ENCODE measurements around the gene SFXN4. TPM values are rescaled to one million over a fixed set of nuclear protein-coding genes. Genes with fewer than 3 reads are reported as not detected.

The SFXN4 gene
- 49.1 and 58.2 TPM in 2 replicates for total RNA-seq (2011; cell fraction: chromatin; rRNA removed; ENCODE audit: low replicate concordance)
- 49.6 and 51.9 TPM in 2 replicates for total RNA-seq (2011; cell fraction: nucleolus; rRNA removed)
- total RNA-seq (2011; cell fraction: nucleoplasm; rRNA removed): 56.2 and 59.0 TPM in 2 replicates
- total RNA-seq (2014; rRNA removed) (39.6 and 40.3 TPM in 2 replicates), total RNA-seq (2014; rRNA removed; fragmentation: Illumina TruSeq; extraction: Trizol) (48.9 and 51.5 TPM in 2 replicates), total RNA-seq (2015; rRNA removed; fragmentation: Illumina TruSeq; extraction: Trizol) (40.1 and 42.4 TPM in 2 replicates), total RNA-seq (2021) (44.9 and 46.0 TPM in 2 replicates), polyA plus RNA-seq (2011; rRNA removed) (50.5 and 64.0 TPM in 2 replicates), polyA plus RNA-seq (2014; fragmentation: Illumina TruSeq; extraction: Trizol) (49.8 and 54.6 TPM in 2 replicates), polyA plus RNA-seq (2014; fragmentation: Nextera tagmentation; extraction: Ambion mirVana) (10 to 100 TPM; 80.6 to 97.8 TPM), polyA plus RNA-seq (2014; rRNA removed) (54.5 and 68.1 TPM in 2 replicates), polyA minus RNA-seq (2011; rRNA and poly(A)+ RNA removed) (36.1 and 36.6 TPM in 2 replicates), Bru-seq, nascent RNA (percentile 74 among the genes with signal in this experiment), BruChase-seq, experiment 1, labeled RNA remaining after a 2-hour chase (percentile 68 among the genes with signal in this experiment), BruChase-seq, experiment 2, labeled RNA remaining after a 6-hour chase (percentile 67 among the genes with signal in this experiment)
- 31.3 and 45.2 TPM in 2 replicates for polyA plus RNA-seq (2011; cell fraction: cytosol; rRNA removed)
- polyA plus RNA-seq (2011; cell fraction: nucleus; rRNA removed): 31.2 and 39.9 TPM in 2 replicates
- polyA plus RNA-seq (2012): 39.1 and 85.0 TPM in 2 replicates
- polyA minus RNA-seq (2011; cell fraction: cytosol; rRNA and poly(A)+ RNA removed): 19.7 and 23.7 TPM in 2 replicates
- 16.7 and 21.1 TPM in 2 replicates for polyA minus RNA-seq (2011; cell fraction: nucleus; rRNA and poly(A)+ RNA removed)
- long read RNA-seq, experiment 1, transcript SFXN4-201 (14 exons, 1,363 nt): major isoform, 78 of 107 reads
- long read RNA-seq, experiment 1, partial matches to known transcripts: 4 of 107 reads
- long read RNA-seq, experiment 1, other reads (novel, unspliced or antisense): 25 of 107 reads
- long read RNA-seq, experiment 2, transcript SFXN4-201 (14 exons, 1,363 nt): major isoform, 10 of 41 reads
- long read RNA-seq, experiment 2, partial matches to known transcripts: 11 of 41 reads
- long read RNA-seq, experiment 2, other reads (novel, unspliced or antisense): 19 of 41 reads
- long read RNA-seq, experiment 3, transcript SFXN4-201 (14 exons, 1,363 nt): major isoform, 36 of 56 reads
- long read RNA-seq, experiment 3, partial matches to known transcripts: 3 of 56 reads
- long read RNA-seq, experiment 3, other reads (novel, unspliced or antisense): 17 of 56 reads

DNA sequence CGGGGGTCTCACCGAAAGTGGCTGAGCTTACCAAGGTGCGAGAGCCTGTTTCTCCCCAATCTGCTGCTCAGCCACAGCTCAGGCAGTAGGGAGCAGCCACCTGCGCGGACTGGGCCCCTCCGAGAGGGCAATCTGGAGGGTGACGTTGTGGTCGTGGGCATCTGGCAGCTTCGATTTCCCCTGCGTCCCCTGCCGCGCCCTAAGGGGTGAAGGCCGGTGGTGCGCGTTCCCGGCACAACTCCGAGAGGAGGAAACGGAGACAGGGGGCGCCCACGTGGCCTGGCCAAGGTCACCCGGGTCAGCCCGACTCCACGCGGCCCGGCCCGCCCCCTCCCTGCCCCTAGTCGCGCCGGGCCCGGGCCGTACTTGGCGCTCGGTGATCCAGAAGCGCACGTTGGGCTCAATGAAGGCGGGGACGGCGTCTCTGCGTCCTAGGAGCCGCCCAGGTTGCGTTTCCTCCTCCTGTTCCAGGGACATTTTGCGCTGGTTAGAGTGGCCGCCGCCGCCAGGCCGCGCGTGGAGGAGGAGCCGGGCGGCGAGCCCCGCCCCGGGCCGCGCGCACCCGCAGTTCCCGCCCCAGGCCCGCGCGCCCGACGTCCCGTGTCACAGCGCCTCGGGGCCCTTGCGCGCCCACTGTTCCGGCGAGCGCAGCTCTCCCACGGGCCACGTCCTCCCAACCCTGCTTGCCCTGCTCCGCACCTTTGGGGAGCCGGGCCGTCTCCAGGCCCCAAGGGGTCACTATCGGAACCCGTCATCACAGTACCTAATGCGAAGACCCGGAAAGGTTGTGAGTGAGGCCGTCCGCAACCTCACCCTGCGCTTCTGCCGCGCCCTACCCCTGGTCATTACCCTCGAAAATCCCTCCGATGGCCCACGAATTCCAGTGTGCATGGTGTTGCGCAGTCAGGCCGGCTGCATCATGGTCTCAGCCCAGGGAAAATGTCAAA lies at the start of gene SFXN4:
Gene SFXN4, minus strand, starts transcription at position 544 of the 947 bp plus-strand sequence. Its CDS starts 67 bp downstream, at position 477.
- H3K9me1 ChIP-seq (ENCODE audit: control insufficient read depth, insufficient read depth, low read length): no peaks in the 10 kb centered on the region
- no peaks in the 10 kb centered on the region for H3K27me3 ChIP-seq (ENCODE audit: control insufficient read depth in 2 of 2, insufficient read depth in 2 of 2, low read length in 2 of 2)
- peak within 1 kb of the TSS; percentile 64 for H3K4me3 ChIP-seq
- no peaks in the 10 kb centered on the region for H4K20me1 ChIP-seq (replicated peaks; ENCODE audit: control insufficient read depth, insufficient read depth, low read length)
- intact Hi-C loops (cut with micrococcal nuclease) (no loop called here), in situ Hi-C loops (cut with MboI) (no loop called here)
- no peak for FAIRE-seq
- DNase-seq (ENCODE audit: extremely low read depth in 1 of 4, low spot score in 3 of 4): peak; percentile 78 to 87 (median 84)
- 2% methylated on average over 27 of the region's 90 CpGs for WGBS (ENCODE audit: insufficient coverage, low coverage, missing lambda C conversion rate)
- H3K79me2 ChIP-seq (ENCODE audit: control insufficient read depth, insufficient read depth, low read length): peaks cover 51% of the 10 kb centered on the region
- H3K9me3 ChIP-seq (replicated peaks; ENCODE audit: control insufficient read depth, insufficient read depth, low read depth, low read length): no peaks in the 10 kb centered on the region
- peak within 1 kb of the TSS; percentile 89 for H2AFZ ChIP-seq (ENCODE audit: low read depth, low read length)
- H3K4me1 ChIP-seq (replicated peaks in 1 of 2; ENCODE audit: control insufficient read depth in 2 of 2, insufficient read depth in 2 of 2, low read length in 2 of 2): peaks cover 41 to 44% of the 10 kb centered on the region in 2 experiments
- H3K36me3 ChIP-seq (ENCODE audit: control insufficient read depth, insufficient read depth, low read length): peaks cover 57% of the 10 kb centered on the region
- BruUV-seq (replicated peaks): TSS peak; percentile 93
- H3K27ac ChIP-seq (ENCODE audit: extremely low read depth, low read depth, low read length): peak within 1 kb of the TSS; percentile 97
- peak within 1 kb of the TSS; percentile 95 to 98 for H3K9ac ChIP-seq (ENCODE audit: insufficient read depth in 1 of 2, low read depth in 2 of 2, low read length in 2 of 2)
- ChIA-PET CTCF (ENCODE audit: low intra/inter-chr PET ratio) (no interaction called here), POLR2A (interaction anchor here (1.0 to 1.5 kb wide), 6 partner anchors 11 to 62 kb away, joined by 3 to 9 read pairs (median 4); partner anchors contain the start of gene DENND10)
- H3K4me2 ChIP-seq (ENCODE audit: insufficient read depth, low read length): peak within 1 kb of the TSS; percentile 98
- ATAC-seq: peak; percentile 81
- TF ChIP-seq RREB1 (CRISPR knock-in tag; IDR thresholded peaks at IDR 0.05): no peak
- TF ChIP-seq RAD21 (CRISPR knock-in tag; conservative IDR thresholded peaks at IDR 0.05 in 1 of 2, IDR thresholded peaks at IDR 0.05 in 1 of 2): no peak
- TF ChIP-seq ZNF174 (CRISPR knock-in tag; IDR thresholded peaks at IDR 0.05): no peak
- peak; percentile 92 for TF ChIP-seq RBFOX2 (IDR thresholded peaks at IDR 0.05; ENCODE audit: low read depth, low read length)
- peak; percentile 25; the same call in 1 of the 2 replicates for TF ChIP-seq POLR2AphosphoS5 (IDR thresholded peaks at IDR 0.05; ENCODE audit: control insufficient read depth, insufficient read depth, low read depth, low read length)
- TF ChIP-seq HDAC2 (IDR thresholded peaks at IDR 0.05): no peak
- TF ChIP-seq NR2C2 (CRISPR knock-in tag; IDR thresholded peaks at IDR 0.05): peak; percentile 70
- peak; percentile 91 for TF ChIP-seq NR2C2 (tag; IDR thresholded peaks at IDR 0.05)
- TF ChIP-seq NFIC (IDR thresholded peaks at IDR 0.05): no peak; the same call in 1 of the 2 replicates
